ENCODE measurements around the gene EPHX1. TPM values are rescaled to one million over a fixed set of nuclear protein-coding genes. Genes with fewer than 3 reads are reported as not detected.
A peak's percentile ranks its signal among the peaks of the same experiment; 100 is the strongest.
"Not testable (repeated sequence)": the region's sequence is repeated elsewhere in the genome, so short reads cannot be mapped to it uniquely, and the experiment has no call there.

EPHX1 gene
- total RNA-seq, 1 donor from 2014 or later = 39.2 TPM

DNA sequence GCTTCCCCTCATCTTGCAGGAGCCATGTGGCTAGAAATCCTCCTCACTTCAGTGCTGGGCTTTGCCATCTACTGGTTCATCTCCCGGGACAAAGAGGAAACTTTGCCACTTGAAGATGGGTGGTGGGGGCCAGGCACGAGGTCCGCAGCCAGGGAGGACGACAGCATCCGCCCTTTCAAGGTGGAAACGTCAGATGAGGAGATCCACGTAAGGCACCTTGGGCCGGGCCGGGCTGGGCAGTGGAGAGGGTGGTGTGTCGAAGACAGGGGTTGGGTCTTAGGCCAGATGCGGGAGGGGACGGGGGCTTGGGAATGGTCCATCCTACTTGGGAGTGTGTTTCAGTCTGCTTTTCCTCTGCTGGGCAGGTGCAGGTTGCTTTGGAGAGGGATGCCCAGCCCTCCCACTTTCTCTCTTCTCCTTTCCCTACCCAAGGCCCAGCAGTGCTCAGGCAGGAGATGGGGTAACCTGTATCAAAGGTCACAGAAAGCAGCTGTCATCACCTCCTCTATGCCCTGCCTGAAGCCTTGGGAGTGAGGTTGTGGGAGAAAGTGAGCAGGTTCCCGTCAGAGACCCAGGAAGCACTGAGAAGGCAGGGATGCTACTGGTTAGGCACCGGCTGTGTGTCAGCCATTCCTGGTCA, 18.9 kb downstream of the EPHX1 start:
- DNase-seq (ENCODE audit: low spot score) = no peak

DNA sequence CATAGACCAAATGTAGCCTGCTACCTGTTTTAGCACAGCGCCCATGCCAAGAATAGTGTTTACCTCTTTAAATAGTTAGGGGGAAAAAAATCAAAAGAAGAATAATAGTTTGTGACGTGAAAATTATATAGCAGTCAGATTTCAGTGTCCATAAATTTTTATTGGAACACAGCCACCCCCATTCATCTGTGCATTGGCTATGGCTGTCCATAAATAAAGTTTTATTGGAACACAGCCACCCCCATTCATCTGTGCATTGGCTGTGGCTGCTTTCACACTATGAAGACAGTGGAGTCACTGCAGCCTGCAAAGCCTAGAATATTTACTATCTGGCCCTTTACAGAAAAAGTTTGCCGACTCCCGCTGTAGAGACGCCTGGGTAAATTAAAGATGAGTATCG, 20.9 kb downstream of the EPHX1 start:
- DNase-seq (ENCODE audit: low spot score) = no peak
- intact Hi-C loops (cut with DNase I) = no loop called here

More for the DNA sequence above, 18.9 kb downstream of the EPHX1 start:
- intact Hi-C loops (cut with DNase I) = no loop called here

DNA sequence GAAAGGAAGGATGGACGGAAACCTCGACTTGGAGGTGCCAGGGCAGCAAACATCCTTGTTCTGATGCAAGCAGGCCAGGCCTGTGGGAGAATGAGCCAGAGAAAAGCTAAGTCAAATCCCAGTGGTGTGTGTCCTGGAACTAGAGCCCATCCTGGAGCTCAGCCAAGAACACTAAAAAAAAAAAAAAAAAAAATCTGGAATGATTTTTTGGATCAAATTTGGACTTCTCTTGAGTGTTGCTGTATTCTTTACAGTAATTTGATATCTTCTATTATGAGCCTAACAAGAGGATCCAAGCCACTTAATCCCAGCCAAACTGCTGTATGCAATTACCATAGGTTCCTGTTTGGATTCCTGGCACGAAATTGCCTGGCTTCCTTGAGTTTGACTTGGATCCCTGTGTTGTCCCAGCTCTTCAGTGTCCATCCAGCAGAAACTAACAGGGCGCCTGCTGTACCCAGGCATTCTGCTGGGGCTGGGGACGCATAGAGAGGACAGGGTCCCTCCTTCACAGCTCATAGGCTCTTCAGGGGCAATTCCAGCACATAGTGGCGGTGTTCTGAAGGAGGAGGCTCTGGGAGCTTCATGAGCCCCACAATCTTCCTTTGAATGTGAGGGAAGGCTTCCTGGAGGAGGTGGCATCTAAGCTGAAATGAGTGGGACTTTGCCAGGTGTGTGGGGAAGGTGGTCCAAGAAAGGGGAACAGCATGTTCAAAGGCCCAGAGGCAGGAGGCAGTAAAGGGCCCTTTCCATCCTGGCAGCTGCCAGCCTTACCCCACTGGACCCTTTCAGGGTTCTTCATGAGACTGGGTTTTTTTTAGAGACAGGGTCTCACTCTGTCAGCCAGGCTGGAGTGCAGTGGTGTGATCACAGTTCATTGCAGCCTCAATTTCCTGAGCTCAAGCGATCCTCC, 24.7 kb downstream of the EPHX1 start:
- intact Hi-C loops (cut with DNase I) = loop anchor here (2.0 kb wide), 1 partner anchor 18 kb away; no protein-coding TSS in a partner anchor
- DNase-seq (ENCODE audit: low spot score) = no peak

DNA sequence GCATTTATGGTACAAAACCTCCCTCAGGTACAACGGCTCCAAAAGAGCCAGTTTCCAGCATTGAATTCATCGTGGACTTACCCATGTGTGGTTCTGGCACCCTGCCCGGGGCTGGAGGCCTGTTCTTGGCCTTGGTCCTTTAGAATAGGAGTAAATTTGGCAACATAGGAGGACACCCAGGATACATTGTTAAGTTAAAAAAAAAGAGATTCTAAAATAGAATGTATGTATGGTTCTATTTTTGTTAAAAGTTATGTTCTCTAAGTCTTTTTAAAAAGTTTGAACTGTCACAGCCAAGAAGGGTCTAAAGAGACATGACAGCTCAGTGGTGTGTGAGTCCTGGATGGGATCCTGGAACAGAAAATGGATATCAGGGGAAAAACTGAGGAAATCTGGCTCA, 25.9 kb downstream of the EPHX1 start:
- DNase-seq (ENCODE audit: low spot score) = no peak
- intact Hi-C loops (cut with DNase I) = loop anchor here (2.0 kb wide), 1 partner anchor 19 kb away; no protein-coding TSS in a partner anchor

DNA sequence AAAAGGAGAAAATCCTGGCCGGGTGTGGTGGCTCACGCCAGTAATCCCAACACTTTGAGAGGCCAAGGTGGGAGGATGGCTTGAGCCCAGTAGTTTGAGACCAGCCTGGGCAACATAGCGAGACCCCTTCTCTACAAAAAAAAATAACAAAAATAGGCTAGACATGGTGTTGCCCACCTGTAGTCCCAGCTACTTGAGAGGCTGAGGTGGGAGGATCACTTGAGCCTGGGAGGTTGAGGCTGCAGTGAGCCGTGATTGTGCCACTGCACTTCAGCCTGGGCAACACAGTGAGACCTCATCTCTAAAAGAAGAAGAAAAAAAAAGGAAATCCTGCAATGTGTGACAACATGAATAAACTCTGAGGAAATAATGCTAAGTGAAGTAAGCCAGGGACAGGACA, 26.4 kb downstream of the EPHX1 start:
- intact Hi-C loops (cut with DNase I); DNase-seq (ENCODE audit: low spot score): not testable (repeated sequence)

DNA sequence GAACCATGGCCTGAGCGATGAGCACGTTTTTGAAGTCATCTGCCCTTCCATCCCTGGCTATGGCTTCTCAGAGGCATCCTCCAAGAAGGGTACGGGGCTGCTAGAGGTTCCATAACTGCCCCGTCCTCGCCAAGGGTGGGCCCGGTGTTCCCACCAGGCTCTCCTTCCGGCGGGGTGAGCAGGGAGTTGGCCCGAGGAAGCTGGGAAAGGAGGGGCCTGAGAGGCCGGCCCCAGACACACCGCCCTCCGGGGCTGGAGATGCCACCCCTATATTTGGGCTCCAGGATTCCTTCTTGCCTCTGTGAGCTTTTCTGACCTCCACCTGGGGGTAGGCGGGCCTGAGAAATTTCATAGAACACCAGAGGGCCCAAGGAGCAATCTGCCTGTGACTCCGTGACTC, 28.9 kb downstream of the EPHX1 start:
- intact Hi-C loops (cut with DNase I) = no loop called here
- DNase-seq (ENCODE audit: low spot score) = no peak

DNA sequence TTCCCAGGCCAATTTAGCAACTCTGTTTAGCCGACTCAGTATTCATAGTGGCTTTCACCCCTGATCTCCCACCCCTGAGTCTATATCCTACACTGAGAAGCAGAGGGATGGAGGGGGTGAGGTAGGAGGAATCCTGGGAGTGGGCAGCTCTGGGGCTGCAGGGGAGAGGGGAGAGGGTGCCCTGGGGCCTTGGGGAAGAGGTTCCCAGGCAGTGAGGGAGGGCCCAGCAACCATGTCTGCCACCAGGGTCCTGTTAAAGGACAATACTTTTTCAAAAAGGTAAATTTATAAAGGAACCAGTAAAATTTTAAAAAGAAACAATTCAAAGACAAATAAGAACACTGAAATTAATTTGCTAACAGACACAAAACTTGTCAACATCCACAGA, 30.3 kb downstream of the EPHX1 start:
- DNase-seq (ENCODE audit: low spot score) = no peak
- intact Hi-C loops (cut with DNase I) = no loop called here

DNA sequence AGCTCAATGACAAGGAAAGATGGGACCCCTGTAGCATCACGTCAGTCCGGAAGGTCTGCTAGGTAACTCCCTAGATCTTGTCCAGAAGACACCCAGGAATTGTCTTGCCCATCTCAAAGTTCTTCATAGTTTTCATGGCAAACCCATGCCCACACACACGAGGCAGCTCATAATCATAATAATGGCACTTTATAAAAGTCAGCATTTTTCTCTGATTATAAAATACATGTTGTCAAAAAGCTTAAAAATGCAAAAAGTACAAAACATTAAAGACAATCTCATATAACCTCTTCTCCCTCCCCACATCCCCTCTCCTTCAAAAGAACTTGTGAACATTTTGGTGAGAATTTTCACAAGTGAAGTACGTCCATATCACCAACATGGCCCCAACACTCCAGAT, 30.8 kb downstream of the EPHX1 start:
- no peak for DNase-seq (ENCODE audit: low spot score)
- intact Hi-C loops (cut with DNase I) = no loop called here

DNA sequence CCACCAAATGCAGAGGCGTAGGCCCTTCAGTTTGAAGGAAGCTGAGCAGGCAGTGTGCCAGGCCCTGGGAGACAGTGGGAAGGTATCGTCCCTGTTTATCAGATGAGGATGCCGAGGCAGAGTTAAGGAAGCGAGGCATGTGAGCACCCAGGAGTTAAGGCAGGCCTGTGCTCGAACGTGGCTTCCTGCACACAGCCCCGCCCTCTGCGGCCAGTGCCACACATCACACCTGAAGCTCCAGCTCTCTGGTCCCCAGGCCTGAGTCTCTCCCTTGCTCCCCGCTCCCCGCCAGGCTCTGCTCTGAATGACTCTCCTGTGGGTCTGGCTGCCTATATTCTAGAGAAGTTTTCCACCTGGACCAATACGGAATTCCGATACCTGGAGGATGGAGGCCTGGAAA, 32.1 kb downstream of the EPHX1 start:
- no peak for DNase-seq (ENCODE audit: low spot score)
- intact Hi-C loops (cut with DNase I) = no loop called here

DNA sequence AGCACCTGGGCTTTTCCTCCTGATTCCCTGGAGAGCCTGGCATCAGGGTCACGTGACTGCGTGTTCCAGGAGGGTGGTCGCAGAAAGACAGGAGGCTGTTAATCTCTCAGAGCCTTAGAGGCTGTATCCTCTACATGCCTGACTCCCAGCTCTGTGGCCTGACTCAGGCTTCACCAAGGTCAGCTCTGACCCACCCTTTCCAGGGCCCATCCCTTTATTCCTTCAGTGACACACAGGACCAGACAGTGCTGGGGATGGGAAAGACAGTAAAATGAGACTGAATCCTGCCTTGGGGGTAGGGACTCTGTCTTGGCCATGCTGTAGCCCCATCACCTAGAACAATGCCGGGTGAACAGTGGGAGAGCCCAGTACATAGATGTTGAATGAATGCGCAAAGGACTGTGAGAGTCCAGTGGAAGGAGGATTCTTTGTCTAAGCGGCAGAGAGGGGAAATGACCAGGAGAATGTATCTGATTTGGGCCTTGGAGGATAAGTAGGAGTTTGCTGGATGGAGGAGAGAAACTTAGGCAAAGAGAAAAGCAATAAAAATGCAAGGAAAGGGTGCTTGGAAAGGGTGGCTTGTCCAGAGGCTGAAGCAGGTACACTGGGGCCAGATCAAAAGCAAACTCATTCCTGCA, 33.0 kb downstream of the EPHX1 start:
- intact Hi-C loops (cut with DNase I) = no loop called here
- no peak for DNase-seq (ENCODE audit: low spot score)

DNA sequence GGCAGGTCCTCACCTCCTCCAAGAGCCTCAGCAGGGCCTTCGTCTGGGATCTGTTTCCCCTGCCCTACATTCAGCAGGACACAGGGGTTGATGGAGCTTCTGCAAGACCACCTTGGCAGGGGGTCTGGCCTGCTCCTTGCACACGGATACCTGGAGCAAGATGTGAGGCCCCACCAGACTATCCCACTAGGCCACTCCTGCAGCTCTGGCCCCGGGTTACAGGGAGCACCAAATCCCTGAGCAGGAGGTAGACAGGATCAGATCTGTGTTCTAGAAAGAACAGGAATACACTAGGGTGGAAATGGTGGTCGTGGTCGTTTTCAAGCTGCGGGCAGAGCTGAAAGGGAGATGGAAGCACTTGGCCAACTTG, 33.5 kb downstream of the EPHX1 start:
- intact Hi-C loops (cut with DNase I) = no loop called here
- DNase-seq (ENCODE audit: low spot score) = no peak

DNA sequence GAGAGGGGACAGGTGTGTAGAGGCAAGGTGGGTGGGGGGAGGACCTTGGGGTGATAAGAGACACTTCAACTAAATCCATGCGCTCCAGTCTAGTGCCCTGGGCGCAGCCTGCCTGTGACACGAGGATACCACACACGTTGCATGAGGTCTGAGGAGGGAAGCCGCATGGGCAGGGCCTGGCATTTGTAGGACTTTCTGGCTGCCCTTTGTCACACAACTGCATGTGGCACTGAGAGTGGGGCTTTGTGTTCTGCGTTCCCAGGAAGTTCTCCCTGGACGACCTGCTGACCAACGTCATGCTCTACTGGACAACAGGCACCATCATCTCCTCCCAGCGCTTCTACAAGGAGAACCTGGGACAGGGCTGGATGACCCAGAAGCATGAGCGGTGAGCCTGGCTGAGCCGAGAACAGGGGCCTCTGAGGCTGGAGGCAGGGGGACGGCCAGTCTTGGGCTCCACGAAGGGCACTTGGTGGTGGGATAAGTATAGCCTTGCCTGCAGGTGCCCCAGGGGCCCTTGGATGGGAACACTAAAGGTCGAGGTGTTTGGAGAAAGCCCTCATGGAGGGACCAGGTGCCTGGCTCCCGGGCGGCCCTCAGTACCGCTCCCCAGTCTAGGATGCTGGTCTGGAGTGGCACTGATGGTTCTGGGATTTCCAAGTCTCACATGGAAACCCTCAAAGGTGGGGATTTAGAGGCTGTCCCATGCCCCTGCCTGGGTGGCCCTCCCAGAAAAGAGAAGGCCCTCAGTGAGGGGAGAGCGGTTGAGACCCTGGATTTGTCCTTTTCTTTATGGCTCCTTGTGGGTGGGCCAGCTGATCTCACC, 34.5 kb downstream of the EPHX1 start:
- no peak for DNase-seq (ENCODE audit: low spot score)
- intact Hi-C loops (cut with DNase I) = loop anchor here (2.0 kb wide), 1 partner anchor 66 kb away; no protein-coding TSS in a partner anchor

DNA sequence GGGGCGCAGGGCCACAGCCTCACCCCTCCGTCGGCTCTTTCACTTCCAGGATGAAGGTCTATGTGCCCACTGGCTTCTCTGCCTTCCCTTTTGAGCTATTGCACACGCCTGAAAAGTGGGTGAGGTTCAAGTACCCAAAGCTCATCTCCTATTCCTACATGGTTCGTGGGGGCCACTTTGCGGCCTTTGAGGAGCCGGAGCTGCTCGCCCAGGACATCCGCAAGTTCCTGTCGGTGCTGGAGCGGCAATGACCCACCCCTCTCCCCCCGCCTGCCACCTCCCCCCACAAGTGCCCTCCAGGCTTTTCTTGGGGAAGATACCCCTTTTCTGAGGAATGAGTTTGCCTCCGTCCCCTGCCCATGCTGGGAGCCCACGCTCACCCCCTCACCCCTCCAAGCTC, 35.2 kb downstream of the EPHX1 start:
- DNase-seq (ENCODE audit: low spot score) = no peak
- intact Hi-C loops (cut with DNase I) = loop anchor here (2.0 kb wide), 1 partner anchor 66 kb away; no protein-coding TSS in a partner anchor

DNA sequence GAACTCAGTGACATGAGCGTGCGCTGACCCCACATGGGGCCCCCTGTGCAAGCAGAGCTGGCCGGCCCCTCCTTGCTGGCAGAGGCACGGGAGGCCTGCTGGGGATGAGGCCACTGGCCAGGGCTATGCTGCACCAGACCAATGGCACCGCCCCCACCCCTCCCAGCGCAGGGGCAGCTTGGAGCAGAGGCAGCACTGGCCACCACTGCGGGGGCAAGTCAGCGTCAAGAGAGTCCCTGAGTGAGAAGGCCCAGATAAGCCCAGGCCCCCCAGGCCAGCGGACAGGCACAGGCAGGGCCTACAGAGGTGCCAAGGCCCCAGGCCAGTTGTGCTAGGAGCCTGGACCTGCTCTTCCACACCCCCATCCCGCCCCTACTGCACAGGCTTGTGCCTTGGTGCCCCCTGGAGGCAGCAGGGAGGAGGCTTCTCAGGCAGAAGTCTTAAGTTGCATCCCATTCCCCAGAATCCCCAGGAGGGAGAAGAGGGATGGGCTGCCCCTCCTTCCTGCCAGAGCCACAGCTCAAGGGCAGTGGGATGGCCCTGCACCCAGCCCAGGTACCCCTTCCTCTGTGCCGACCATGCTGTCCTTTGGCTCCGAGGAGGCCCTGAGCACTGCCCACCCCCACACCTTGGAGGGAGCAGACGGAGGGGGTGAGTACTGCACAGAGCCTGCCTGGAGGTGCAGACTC, 35.8 kb downstream of the EPHX1 start:
- intact Hi-C loops (cut with DNase I) = loop anchor here (2.0 kb wide), 2 partner anchors 67 to 371 kb away; no protein-coding TSS in a partner anchor
- peak; percentile 84 for DNase-seq (ENCODE audit: low spot score)

DNA sequence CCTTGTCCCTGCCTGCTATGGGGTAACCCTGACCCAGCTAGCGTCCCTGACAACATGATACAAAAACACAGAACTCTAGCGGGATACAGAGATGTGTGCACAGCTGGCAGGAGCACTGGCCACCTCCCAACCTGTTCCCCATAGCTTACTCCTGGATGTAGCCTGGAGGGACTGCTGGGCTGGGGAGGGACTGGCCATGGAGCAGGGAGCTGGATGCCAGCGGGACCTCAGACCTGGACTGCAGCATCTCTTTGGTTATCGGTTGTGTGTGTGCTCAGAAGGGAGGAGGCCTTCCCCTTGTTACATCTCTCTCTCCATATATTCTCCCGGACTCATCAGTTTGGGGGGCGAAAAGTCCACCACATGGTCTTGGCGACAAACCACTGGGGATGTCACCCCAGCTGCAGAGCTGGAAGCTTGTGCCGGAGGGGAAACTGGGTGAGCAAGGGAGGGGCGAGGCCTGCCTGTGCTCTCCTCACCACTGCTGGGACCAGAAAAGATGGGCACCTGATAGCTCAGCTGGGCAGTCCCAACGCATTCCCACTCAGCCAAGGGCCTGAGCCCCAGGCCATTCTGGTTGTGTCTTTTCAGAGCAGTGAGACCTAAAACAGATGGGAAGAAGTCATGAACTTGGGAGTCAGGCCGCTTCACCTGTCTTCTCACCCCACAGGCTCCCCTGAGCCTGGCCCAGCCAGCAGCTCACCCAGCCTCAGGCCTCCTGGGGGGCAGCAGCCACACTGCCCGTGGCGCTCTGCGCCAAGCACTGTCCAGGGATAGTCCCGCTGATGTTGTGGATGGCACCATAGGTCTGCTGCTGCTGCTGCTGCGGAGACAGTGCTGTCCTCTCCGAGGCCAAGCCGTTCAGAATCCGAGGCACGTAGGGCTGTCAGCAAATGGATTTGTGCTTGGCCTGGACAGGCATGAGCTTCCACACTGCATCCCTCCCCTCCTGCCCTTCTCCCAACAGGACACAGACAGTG, 36.7 kb downstream of the EPHX1 start:
- intact Hi-C loops (cut with DNase I) = loop anchor here (2.0 kb wide), 1 partner anchor 372 kb away; no protein-coding TSS in a partner anchor
- no peak for DNase-seq (ENCODE audit: low spot score)

DNA sequence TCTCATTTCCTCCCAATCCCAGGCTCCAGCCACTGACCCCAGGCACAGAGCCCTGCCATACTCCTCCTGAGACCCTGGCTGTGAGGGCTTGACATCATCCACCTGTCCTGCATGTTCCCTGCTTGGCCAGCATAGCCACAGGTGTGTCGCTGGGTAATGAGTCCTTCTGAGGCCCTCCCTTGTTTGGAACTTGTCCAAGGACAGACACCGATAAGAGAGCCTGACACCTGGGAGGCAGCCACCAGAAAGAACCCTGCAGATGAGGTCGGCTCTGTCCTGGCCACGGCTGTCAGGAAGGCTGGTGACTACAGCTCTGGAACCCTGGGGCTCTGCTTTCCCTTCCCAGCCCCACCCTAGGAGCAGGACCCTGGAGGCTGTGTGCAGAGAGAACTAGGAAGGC, 37.7 kb downstream of the EPHX1 start:
- intact Hi-C loops (cut with DNase I) = loop anchor here (2.0 kb wide), 1 partner anchor 373 kb away; no protein-coding TSS in a partner anchor
- no peak for DNase-seq (ENCODE audit: low spot score)

DNA sequence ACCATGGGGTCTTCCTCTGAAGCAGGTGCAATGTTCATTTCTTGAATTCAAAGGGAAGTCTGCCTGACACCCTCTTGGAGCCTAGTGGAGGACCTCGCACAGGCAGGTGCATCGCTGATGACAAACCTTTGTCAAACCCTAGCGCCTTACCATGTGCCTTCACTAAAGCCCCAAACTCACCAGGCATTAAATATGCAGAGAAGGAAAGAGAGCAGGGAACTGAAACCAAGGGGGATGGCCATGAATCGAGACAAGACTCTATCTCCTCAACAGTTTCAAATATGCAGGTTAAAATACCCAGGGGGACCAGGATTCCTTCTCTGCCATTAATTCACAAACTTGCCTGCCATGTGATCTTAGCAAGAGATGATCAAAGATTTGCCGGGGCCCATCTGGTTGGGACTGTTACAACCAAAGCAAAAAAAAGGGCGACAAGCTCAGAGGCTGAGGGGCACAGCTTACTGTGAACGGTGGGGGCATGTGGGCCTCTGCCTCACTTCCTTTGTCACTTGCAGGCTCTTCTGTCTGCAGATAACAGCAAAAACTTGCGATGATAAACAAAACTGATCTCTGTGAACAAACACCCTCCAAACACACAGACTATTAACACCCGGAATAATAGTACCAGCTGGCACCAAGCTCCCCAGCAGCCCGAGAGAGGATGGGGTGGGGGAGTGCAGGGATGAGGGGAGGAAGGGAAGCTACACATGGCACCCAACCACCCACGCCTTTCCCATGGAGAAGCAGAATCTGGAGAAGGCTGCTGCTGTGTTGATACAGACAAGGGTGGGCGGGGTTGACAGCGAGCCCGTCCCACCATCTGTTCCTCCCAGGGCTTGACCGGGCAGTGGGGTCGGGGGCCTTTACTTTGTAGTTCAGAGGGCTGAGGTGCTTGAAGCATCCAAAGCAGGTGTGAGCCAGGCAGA, 38.4 kb downstream of the EPHX1 start:
- no peak for DNase-seq (ENCODE audit: low spot score)
- intact Hi-C loops (cut with DNase I) = no loop called here
